Fibroblast of gingiva (primary cell): Measurements from ENCODE around the gene HHAT.
"Not testable (repeated sequence)": the region's sequence is repeated elsewhere in the genome, so short reads cannot be mapped to it uniquely, and the experiment has no call there.

Source experiments
- DNase-seq: peaks from one replicate; pipeline ENCODE4 v3.0.0-alpha.2; 2011; ENCODE audit warnings: low read depth

The HHAT gene

DNA sequence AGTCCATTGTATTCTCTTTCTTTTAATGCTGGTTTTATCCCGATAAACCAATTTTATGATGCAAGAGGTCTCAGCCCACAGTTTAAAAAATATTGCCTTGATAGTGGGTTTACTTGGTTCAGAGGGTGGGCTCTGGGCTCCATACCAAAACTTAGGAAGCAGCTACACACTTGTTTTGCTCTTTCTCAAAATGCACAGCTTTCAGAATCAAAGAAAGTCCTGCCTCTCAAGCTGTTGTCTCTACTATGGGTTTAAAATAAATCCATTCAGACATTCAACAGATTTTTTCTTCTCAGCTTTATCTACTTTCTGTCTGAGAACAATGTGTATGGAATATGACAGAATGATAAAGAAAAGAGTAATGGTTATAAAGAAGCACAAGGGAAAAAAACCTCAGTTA lies 14.8 kb upstream of the HHAT start:
- DNase-seq = no peak

DNA sequence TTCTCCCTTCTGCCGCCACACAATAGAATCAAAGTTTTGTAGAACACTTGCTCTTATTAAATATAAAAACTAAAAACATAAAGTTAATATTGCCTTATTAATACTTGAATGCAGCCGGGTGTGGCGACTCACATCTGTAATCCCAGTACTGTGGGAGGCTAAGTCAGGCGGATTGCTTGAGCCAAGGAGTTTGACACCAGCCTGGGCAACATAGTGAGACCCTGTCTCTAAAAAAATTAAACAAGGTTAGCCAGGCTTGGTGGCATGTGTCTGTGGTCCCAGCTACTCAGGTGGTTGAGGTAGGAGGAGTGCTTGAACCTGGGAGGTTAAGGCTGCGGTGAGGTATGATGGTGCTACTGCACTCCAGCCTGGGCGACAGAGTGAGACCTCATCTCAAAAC lies 13.2 kb upstream of the HHAT start:
- DNase-seq = no peak

DNA sequence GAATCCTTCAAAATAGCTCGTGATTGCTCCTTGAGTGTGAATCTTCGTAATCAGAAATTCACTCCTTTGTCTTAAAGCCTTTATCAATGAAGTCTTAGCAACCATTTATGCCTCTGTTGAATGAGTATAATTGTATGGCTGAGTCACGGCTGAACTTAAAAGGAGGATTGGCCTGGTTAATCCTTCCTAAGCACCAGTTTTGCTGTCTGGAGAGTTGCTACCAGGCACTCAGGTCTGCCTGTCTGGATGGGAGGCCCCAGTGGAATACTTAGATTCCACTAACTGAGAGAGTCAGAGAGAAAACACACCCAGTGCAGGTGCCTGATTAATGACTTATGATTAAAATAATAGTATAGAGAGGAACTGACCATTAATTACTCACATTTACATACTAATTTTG lies 7.6 kb upstream of the HHAT start:
- no peak for DNase-seq

DNA sequence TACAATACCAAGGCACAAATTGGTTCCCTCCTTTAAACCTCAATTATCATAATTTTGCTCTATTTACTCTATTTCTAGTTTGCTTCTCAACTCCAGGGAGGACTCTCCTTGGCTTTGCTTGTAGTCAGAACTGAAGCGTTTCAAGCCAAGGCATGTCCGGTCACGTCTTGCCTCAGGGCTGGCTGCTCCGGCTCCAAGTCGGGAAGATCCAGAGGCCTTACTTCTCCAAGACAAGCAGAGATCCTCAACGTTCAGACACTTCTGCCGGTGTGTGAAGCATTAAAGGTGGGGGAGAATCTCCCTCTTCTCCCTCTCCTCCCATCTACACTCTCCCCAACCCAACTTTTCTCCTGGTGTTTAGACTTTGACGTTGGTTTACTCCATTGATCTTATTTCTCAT lies 7.2 kb upstream of the HHAT start:
- no peak for DNase-seq

DNA sequence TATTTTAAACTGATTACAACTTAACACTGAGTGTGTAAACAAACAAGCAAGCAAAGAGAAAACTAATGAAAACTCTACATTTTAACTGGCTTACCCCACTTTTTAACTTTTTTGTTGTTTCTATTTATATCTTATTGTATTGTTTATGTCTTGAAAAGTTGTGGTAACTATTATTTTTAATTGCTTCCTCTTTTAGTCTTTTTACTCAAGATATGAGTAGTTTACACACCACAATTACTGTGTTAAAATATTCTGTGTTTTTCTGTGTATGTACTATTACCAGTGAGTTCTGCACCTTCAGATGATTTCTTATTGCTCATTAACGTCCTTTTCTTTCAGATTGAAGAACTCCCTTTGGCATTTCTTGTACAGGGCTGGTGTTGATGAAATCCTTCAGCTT lies 4.7 kb upstream of the HHAT start:
- no peak for DNase-seq

DNA sequence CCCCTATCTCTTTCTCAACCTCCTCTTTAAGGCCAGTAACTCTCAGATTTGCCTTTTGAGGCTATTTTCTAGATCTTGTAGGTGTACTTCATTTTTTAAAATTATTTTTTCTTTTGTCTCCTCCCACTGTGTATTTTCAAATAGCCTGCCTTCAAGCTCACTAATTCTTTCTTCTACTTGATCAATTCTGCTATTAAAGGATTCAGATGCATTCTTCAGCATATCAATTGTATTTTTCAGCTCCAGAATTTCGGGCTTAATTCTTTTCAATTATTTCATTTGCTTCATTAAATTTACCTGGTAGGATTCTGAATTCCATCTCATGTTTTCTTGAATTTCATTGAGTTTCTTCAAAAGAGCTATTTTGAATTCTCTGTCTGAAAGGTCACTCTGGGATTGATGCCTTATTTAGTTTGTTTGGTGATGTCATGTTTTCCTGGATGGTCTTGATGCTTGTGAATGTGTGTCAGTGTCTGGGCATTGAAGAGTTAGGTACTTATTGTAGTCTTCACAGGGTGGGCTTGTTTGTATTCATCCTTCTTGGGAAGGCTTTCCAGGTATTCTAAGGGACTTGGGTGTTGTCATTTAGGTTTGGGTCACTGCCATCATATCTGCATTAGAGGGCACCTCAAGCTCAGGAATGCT lies 3.6 kb upstream of the HHAT start:
- DNase-seq = no peak

DNA sequence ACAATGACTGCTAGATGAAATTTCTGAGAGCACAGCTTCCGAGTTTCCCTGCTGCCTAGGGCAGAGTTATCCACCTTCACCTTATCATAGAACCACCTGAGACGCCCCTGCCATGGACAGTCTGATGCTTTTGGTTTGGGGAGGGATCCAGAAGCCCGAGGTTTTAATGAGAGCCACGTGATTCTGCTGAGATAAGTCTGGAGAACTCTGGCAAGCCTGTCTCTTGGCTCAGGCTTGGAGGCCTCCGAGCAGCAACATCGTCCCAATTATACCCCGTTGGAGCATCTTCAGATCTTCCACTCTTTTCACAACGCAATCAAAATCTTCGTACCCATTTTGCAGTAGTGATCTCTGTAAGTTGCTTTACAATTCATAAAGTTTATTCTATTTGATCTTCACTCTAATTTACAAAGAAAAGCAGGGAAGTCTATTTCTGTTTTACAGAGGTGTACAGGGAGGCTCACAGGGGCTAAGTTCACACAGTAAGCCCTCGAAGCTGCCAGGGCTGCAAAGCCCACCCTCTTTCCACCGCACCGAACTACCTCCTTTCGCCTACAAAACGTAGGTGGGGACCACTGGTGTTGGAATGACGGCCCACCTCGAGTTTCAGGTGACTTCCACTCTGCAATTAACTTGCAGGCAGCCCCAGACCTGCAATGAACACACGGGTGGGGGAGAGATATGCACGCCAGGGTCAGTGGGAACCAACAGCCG lies 513 bp upstream of the HHAT start:
- no peak for DNase-seq

DNA sequence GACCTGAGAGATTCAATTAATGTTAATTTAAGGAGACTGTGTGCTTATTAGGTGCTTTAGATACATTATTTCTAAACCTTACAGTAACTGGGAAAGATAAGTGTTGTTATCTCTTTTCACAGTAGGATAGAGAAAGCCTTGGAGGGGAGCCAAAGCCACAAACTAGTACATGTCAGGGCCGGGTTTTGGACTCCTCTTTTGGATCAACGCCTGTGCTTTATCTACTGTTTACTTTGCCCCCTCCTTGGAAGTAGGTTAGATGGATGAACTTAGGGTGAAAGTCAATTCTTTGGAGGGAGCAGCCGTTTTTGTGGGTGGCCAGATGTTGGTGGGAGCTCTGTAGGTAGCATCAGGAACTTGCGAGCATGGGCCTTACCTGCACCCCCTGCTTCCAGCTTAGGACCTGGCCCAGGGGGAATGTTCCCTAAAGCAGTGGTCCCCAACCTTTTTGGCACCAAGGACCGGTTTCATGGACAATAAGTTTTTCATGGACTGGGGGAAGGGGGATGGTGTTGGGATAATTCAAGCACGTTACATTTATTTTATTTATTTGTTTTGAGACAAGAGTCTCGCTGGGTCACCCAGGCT lies 1.7 kb downstream of the HHAT start:
- DNase-seq = no peak

DNA sequence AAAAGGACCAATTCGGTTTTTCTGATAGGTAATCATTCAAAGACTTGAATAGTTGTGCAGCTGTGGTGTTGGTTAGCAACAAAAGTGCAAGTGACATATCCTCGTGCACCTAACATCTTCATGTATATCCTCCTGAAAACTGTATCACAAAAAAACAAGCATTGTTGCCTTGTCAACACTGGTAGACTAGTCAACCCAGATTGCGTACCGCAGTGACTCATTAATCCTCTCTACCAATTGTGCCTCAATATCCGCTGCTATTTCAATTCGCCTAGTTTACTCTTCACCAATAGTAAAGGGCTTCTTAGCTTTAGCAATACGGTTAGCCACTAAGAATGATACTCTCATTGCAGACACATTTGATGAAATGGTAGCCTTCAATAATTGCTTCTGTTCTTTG lies 3.5 kb downstream of the HHAT start:
- DNase-seq = no peak

DNA sequence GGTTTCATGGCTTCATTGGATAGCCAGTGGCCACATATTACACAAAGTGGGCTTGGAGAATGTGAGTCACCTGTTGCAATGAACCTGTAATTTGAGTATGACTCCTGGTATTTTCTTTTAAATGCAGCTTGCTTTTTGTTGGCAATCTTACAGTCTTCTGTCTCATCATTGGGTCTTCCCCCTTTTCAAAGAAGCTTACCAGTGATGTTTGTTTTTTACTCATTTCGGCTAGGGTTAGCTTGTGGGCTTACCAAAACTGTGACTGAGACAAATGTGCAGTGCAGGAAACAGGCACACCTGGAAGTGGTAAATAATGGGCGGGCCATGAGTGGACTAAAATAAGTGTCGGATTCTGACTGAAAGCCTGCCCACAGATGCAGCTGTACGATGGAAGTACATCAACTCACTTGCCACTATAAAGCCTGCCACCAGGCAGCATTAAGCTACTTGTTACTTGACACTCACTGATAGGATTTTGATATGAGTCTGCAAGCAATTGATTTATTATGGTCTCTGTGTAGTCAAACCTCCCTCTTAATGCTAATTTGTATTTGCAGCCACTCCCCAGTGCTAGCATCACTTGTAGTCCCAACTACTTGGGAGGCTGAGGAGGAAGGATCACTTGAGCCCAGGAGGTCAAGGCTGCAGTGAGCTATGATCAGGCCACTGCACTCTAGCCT lies 4.2 kb downstream of the HHAT start:
- no peak for DNase-seq

DNA sequence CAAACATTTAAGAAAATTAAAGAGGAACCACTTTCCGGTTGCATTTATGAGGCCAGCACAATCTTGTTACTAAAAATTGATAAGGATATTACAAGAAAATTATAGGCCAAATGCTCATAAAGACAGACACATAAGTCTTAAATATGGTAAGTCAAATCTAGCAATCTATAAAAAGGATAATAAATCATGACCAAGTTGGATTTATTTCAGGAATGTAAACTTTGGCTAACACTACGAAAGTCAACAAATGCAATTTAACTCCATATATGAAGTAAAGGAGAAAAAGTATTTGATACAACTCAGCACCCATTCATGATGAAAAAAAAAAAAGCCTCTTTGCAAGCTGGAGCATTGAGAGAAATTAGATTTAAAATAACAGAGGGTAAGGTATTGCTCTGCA lies 6.3 kb downstream of the HHAT start:
- no peak for DNase-seq

DNA sequence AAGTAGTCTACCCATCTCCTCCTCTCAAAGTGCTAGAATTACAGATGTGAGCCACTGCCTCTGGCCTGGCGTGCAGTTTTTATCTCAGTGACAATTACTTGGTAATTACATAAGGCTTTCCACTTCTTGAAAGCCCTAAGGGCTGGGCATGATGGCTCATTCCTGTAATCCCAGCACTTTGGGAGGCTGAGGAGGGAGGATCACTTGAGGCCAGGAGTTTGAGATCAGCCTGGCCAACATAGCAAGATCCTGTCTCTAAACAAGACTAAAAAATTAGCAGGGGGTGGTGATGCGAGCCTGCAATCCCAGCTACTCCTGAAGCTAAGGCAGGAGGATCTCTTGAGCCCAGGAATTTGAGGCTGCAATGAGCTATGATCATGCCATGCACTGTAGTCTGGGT lies 7.7 kb downstream of the HHAT start:
- no peak for DNase-seq

DNA sequence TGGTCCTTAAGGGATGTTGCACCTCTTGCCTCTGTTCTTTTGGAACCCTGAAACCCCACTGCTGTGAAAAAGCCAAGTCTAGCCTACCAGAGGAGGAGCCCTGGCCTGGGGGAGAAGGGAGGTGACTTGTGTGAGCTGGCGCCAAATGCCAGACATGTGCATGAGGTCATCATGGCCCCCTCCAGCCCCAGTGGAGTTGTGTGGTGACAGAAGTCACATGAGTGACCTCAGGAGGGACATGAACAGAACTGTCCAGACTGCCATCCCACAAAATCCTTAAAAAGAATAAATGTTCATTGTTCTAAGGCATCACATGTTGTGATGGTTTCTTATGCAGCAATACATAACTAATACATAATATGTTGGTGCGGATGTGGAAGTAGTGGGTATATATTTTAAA lies 10.8 kb downstream of the HHAT start:
- DNase-seq = no peak

DNA sequence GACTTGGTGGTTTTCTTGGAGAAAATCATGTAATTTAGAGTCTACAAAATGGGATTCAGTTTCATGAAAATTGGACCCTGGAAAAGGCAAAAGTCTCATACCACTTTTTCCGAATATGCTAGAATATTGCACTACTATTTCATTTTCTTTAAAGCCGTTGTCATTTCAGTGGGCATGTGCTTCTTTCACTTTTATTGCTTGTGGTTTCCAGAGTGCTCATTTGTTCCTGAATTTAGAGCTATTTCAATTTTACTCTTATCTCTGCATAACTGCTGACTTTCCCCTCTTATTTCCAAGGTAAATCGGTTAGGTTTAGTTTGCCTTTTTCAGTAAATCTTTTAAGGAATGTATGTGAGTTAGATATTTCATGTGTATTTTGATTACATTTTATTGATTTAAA lies 11.6 kb downstream of the HHAT start:
- no peak for DNase-seq

DNA sequence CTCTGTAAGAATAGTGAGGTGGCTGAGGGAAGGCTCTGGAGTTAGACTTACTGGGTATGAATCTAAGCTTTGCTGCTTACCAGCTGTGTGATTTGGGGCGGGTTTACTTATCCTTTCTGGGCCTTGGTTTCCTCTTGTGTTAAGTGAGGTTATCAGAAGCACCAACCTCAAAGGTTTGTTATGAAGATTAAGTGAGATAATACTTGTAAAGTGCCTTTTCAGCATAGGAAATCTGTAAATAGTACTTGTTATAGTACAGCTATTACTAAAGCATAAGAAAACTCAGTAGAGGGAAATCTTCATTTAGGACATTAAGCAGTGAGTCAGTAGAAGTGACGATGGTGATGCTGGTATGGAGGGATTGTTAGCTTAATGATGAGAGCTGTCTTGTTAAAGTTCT lies 12.1 kb downstream of the HHAT start:
- DNase-seq = no peak

DNA sequence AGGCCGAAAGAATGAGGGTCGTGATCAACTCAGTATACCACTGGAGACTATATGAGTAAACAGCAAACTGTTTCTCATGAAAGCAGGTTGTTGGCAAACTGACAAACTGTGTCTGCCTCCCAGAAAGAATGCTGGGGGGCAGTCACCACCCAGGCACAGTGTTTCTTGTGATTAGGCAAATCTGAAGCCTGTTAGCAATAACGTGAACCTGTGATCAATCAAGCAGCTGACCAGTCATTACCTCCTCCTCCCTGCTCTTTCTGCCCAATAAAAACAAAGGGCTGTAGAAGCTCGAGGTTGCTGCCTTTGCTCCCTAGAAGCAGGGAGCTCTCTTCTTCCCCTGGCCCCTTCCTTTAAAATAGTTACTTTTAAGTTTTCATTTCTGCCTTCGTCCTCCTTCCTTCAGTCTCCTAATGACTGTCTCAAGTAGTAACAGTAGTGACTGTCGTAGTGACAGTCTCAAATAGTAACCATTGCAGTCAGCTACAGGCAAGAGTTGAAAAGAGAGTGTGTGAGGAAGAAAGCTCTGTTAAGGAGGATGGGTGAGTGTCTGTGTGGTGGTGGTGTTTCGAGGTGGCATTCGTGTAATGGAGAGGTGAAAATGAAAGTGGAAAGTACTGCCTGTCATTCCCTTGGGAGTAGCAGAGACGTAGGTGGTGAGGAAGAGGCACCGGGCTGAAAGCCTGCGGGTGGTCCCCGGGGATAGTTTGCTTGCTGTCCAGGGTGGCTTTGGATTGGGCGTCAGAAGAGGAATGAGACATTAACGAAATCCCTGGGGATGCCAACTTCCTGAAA lies 14.5 kb downstream of the HHAT start:
- DNase-seq = no peak

DNA sequence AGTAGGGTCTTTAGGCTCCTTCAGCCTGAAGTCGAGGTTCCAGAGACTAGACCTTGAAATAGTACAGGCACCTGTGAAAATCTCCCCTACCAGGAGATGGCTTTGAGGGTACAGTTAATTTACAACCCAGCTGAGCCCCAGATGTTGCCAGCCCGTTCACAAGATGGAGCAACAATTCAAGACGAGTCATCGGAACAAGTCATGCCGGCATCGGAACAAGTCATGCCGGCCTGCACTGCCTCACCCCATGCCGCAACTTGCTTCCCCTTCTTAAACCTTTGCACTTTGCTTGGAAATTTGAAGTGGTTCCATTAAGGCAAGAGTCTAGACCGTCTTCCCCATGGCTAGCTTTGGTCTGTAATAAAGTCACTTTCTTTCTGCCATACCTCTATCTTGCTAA lies 16.0 kb downstream of the HHAT start:
- no peak for DNase-seq

DNA sequence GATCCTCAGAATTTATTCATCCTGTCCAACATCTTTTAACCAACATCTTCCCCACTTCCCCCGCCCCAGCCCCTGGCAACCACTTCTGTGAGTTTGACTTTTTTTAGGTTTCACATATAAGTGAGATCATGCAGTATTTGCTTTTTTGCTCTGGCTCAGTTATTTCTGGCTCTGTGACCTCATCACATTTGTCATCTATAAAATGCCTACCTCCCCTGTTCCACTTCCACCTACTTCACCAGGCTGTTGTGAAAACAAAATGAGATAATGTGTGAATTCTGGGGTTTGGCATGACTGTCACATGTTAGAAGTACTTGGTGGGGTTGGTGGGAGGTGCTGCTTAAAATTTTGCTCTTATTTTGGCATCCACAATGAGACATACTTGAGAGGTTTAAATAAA lies 18.4 kb downstream of the HHAT start:
- DNase-seq = no peak

DNA sequence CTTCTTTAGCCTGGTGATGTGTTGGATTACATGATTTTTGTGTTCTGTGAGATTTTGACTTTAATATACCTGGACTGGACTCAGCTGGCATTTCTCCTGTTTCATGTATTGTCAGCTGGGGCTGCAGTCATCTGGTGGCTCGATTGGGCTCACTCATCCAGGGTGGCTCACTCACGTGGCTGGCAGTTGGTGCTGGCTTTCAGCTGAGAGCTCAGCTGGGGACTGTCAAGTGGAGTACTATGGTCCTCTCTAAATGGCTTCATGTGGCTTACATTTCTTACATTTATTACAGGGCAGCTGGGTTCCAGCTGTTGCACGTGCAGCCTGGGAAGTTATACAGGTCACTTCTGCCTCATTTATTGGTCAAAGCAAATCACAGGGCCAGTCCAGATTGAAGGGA lies 22.8 kb downstream of the HHAT start:
- DNase-seq = no peak

DNA sequence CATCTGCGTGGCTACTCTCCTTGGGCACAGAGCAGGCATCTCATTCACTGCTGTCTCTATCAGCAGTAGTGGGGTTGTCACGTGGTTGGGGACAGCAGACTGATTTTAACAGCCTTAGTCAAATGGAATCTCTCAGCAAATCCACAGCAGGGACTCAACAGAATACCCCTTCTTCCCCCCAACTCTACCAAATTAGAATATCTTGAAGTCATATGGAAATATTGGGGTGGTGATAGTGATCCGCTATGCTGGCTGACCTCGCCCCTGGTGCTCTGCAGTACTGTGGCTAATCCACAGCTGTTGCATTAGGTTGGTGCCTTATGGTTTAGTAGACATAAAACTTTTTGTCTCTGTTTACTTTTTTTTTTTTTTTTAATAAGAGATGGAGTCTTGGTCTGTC lies 23.9 kb downstream of the HHAT start:
- DNase-seq = no peak

DNA sequence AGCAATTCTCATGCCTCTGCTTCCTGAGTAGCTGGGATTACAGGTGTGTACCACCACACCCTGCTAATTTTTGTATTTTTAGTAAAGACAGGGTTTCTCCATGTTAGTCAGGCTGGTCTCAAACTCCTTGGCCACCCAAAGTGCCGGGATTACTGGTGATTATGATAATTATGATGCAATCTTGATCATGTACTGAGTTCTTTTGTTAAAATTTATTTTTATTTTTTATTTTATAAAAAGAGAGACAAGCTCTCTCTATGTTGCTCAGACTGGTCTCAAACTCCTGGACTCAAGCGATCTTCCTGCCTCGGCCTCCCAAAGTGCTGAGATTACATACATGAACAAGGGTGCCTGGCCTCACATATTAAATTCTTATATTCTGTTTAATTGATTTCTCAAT lies 25.6 kb downstream of the HHAT start:
- DNase-seq = not testable (repeated sequence)

DNA sequence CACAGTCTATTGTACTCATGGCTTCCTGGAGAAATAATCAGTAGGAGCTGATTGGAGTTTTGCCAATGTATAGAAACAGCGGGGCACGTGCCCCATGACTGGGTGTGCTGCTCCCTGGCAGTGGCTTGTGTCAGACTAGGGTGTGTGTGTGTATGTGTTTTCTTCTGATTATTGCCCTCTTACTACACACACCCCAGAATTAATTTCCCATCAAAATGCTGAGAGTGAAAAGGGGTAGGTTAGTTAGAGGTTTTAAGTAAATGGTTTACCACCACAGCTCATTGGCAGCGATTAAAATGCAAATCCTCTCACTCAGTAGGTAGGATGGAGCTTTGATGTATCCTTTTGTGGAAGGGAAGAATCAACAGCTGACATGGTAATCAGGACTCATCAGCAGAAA lies 29.9 kb downstream of the HHAT start:
- no peak for DNase-seq

DNA sequence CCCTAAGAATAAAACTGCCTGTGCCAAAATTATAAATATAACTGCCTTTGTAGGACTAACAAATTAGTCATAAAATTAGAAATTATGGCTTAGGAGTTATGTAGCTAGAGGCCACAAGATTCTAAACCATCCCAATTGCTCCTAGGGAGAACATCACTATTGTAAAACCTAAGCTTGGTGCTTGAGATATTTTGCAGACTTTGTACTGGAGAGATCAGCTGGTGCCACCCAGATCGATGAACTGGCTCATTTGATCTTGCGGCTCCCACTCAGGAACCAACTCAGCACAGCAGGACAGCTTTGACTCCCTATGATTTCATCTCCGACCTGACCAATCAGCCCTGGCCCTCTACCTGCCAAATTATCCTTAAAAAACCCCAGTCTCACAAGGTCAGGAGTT lies 30.6 kb downstream of the HHAT start:
- DNase-seq = no peak
